ENCODE data around the gene KRT31. TPM values are rescaled to one million over a fixed set of nuclear protein-coding genes. Genes with fewer than 3 reads are reported as not detected.
"Not testable (repeated sequence)": the region's sequence is repeated elsewhere in the genome, so short reads cannot be mapped to it uniquely, and the experiment has no call there.

Gene KRT31
- total RNA-seq, 1 donor from 2014 or later = not detected

DNA sequence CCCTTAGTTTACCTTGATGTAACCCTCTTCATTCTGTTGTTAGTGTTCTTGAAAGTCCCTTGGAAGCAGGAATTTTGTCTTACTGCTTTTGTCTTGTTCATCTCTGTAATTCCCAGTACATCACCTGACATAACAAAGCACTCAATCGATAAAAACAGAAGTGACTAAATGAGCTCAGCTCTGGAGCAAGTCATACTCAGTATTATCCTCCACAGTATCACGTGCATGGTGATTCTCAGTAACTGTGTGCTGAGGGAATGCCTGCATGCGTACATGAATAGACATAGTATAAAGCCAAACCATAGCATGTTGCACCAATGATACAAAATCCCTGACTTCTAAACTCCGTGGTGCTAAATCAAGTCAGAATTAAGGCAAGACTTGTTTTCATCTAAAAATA is 36.2 kb upstream of the KRT31 start:
- Histone ChIP-seq H3K9me3 (no peaks in the 10 kb centered on the region), H3K27ac (no peak overlapping the region), H3K4me1 (no peaks in the 10 kb centered on the region), H3K27me3 (no peaks in the 10 kb centered on the region), H3K4me3 (no peak overlapping the region), H3K36me3 (no peaks in the 10 kb centered on the region)
- DNase-seq = no peak
- intact Hi-C loops (cut with DNase I) = no loop called here
- no peak for ATAC-seq
- TF ChIP-seq, protein P1, sequence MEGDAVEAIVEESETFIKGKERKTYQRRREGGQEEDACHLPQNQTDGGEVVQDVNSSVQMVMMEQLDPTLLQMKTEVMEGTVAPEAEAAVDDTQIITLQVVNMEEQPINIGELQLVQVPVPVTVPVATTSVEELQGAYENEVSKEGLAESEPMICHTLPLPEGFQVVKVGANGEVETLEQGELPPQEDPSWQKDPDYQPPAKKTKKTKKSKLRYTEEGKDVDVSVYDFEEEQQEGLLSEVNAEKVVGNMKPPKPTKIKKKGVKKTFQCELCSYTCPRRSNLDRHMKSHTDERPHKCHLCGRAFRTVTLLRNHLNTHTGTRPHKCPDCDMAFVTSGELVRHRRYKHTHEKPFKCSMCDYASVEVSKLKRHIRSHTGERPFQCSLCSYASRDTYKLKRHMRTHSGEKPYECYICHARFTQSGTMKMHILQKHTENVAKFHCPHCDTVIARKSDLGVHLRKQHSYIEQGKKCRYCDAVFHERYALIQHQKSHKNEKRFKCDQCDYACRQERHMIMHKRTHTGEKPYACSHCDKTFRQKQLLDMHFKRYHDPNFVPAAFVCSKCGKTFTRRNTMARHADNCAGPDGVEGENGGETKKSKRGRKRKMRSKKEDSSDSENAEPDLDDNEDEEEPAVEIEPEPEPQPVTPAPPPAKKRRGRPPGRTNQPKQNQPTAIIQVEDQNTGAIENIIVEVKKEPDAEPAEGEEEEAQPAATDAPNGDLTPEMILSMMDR (IDR thresholded peaks at IDR 0.05) = no peak

DNA sequence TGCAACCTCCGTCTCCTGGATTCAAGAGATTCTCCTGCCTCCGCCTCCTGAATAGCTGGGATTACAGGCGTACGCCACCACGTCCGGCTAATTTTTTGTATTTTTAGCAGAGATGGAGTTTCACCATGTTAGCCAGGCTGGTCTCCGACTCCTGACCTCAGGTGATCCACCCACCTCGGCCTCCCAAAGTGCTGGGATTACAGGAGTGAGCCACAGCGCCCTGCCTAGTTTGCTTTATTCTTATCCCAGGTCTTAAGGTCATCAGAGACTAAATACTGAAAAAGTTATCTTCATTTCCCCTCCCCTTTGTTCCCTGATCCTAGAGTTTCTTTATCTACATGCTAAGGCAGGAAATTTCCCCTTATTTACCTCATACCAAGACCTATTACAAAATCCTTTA is 33.0 kb upstream of the KRT31 start:
- intact Hi-C loops (cut with DNase I); H3K9me3 ChIP-seq; H3K27ac ChIP-seq; H3K4me3 ChIP-seq; H3K4me1 ChIP-seq; H3K36me3 ChIP-seq; DNase-seq; H3K27me3 ChIP-seq; ATAC-seq: not testable (repeated sequence)

DNA sequence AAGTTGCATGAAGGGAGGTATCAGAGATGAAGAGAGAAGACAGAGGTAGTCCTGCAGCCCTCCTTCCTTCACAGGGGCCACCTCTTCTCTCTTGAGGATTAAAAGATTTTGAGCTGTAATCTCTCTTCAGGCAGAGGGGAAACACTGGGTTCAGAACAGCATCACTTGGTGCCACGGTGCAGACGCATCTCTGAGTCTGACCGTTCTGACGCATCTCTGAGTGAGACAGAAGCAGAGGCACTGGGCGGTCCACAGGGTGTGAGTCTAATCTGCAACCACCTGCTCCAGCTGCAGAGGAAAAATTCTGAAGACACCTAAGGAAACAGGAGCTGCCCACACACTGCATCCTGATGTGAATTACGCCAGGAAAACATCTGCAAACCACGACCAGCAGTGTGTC is 32.3 kb upstream of the KRT31 start:
- Histone ChIP-seq H3K27ac (no peak overlapping the region), H3K4me1 (no peaks in the 10 kb centered on the region), H3K9me3 (no peaks in the 10 kb centered on the region), H3K36me3 (no peaks in the 10 kb centered on the region), H3K27me3 (no peaks in the 10 kb centered on the region), H3K4me3 (no peak overlapping the region)
- intact Hi-C loops (cut with DNase I) = no loop called here
- ATAC-seq (no peak), DNase-seq (no peak)
- TF ChIP-seq, protein P1 (IDR thresholded peaks at IDR 0.05) = no peak

DNA sequence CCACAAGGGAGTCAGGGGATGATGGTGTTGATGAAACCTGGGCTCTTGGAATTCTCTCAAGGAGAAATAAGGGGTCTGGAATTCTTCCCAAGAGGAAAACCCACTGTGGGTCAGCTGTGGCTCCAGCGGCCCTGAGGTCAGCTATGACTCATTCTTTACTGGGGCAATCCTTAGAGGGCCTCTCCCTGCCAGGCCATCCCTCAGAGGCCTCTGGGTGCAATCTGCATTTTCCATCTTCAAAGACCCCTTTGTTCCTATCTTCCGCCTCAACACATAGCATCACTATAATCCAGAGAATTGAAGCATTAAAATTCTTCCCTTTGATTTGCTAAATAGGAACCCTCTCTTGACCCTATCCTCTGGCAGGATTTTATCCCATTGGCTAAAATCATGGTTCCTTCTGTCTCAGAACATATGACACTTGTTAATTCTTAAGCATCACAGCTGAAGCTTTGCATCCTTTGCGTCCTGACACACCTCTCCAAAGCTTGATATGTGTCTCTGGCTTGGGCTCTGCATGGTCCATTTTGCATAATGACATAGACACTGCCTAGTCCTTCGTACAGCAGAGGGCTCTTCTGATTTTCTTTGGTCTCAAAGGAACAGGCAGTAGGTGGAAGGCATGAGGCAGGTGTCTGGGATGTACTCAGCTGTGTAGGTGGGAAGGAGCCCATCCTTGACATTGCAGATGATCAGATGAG is 31.3 kb upstream of the KRT31 start:
- no peaks in the 10 kb centered on the region for H3K4me1 ChIP-seq
- no peaks in the 10 kb centered on the region for H3K27me3 ChIP-seq
- ATAC-seq (no peak), DNase-seq (no peak)
- no peaks in the 10 kb centered on the region for H3K36me3 ChIP-seq
- H3K9me3 ChIP-seq = no peaks in the 10 kb centered on the region
- TF ChIP-seq, protein P1 (IDR thresholded peaks at IDR 0.05) = no peak
- intact Hi-C loops (cut with DNase I) = no loop called here
- H3K4me3 ChIP-seq = no peak overlapping the region
- no peak overlapping the region for H3K27ac ChIP-seq

DNA sequence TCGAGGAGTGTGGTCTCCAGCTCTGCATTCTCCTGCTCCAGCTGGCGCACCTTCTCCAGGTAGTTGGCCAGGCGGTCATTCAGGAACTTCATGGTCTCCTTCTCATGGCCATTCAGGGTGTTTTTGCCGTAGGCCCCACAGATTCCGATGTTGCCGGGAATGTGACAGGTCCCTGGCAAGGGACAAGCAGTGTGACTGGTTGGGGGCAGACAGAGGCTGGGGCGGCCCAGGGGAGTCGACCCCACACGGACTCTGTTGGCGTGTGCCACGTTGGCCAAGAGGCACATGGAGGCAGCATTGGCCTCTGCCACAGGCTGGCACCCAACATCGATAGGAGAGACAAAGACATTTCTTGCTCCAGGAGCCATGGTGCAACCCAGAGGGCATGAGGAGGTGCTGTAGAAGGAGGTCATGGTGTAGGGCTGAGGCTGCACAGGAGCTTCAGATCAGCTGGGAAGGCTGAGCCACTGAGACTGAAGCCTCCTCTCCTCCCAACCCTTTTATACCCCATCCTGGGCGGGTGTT is 26.8 kb upstream of the KRT31 start, which contains the start of gene KRT37:
Gene KRT37, minus strand, starts transcription at position 475 of the 525 bp plus-strand sequence. Its CDS starts 62 bp downstream, at position 413.
- TF ChIP-seq, protein P1 (IDR thresholded peaks at IDR 0.05) = no peak
- H3K27me3 ChIP-seq = no peaks in the 10 kb centered on the region
- H3K27ac ChIP-seq = no peak within 1 kb of the TSS
- H3K36me3 ChIP-seq = no peaks in the 10 kb centered on the region
- H3K4me1 ChIP-seq = no peaks in the 10 kb centered on the region
- H3K9me3 ChIP-seq = no peaks in the 10 kb centered on the region
- DNase-seq (no peak), ATAC-seq (no peak)
- intact Hi-C loops (cut with DNase I) = no loop called here
- H3K4me3 ChIP-seq = no peak within 1 kb of the TSS

DNA sequence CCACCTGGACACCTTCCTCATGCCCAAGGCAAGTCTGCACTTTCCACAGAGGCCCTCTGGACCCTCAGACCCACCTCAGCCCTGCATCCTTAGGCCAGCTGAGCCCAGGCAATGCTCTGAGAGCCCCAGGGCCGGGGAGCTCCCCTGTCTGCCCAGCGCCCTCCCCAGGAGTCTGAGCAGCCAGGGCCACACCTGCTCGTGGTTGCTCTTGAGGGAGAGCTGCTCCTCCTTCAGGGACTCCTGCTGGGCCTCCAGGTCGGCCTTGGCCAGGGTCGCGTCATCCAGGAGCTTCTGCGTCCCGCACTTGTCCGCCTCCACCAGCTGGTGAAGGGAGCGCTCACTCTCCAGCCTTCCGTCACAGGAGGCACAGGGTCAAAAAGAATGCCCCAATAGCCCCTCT is 25.2 kb upstream of the KRT31 start:
- H3K4me1 ChIP-seq; DNase-seq; intact Hi-C loops (cut with DNase I); H3K9me3 ChIP-seq; H3K36me3 ChIP-seq; H3K27me3 ChIP-seq; H3K4me3 ChIP-seq; H3K27ac ChIP-seq: not testable (repeated sequence)
- ATAC-seq = peak; percentile 15

All from upper lobe of right lung (tissue), 1 donor.